SK-N-SH treated with all-trans-retinoic acid at 6 μM for 48 hours (cell line): Measurements from ENCODE around the gene ADAM15.

Experiments
- CREB5 ChIP-seq: fragments of 250-450 bp; sonication (Bioruptor Pico); IDR thresholded peaks from 2 replicates; pipeline ENCODE4 v1.5.1; 2020; ENCODE audit warnings: low read depth, mild to moderate bottlenecking, moderate library complexity
- ISL1 ChIP-seq: fragments of 250-450 bp; sonication (Bioruptor Pico); IDR thresholded peaks from 2 replicates; pipeline ENCODE4 v2.1.2; 2022; ENCODE audit warnings: mild to moderate bottlenecking, moderate library complexity
- OSR1 ChIP-seq: fragments of 250-450 bp; sonication (Bioruptor Pico); IDR thresholded peaks from 2 replicates; pipeline ENCODE4 v1.8.0; 2022; ENCODE audit warnings: moderate library complexity, mild to moderate bottlenecking, inconsistent platforms
- PATZ1 ChIP-seq: fragments of 250-450 bp; sonication (Bioruptor Pico); IDR thresholded peaks from 2 replicates; pipeline ENCODE4 v1.8.0; 2020; ENCODE audit warnings: mild to moderate bottlenecking, moderate library complexity, borderline replicate concordance
- POU6F1 ChIP-seq: fragments of 250-450 bp; sonication (Bioruptor Pico); IDR thresholded peaks from 2 replicates; pipeline ENCODE4 v1.8.0; 2021; ENCODE audit warnings: low read depth, mild to moderate bottlenecking, moderate library complexity, borderline replicate concordance
- PPARA ChIP-seq: fragments of 250-450 bp; sonication (Bioruptor Pico); IDR thresholded peaks from 2 replicates; pipeline ENCODE4 v1.5.0; 2020; ENCODE audit warnings: mild to moderate bottlenecking, borderline replicate concordance
- TSHZ2 ChIP-seq: fragments of 250-450 bp; sonication (Bioruptor Pico); IDR thresholded peaks from 2 replicates; pipeline ENCODE4 v1.5.0; 2020; ENCODE audit warnings: mild to moderate bottlenecking, moderate library complexity
- ZFP3 ChIP-seq: fragments of 250-450 bp; sonication (Bioruptor Pico); IDR thresholded peaks from 2 replicates; pipeline ENCODE4 v1.5.0; 2020; ENCODE audit warnings: mild to moderate bottlenecking, moderate library complexity
- ZNF565 ChIP-seq: fragments of 450-650 bp; formaldehyde crosslinking; conservative IDR thresholded peaks from 2 replicates; pipeline ENCODE4 v1.5.0; 2020; ENCODE audit warnings: low read depth, mild to moderate bottlenecking, moderate library complexity
- ZNF8 ChIP-seq: fragments of 450-650 bp; formaldehyde crosslinking; IDR thresholded peaks from 2 replicates; pipeline ENCODE4 v1.5.0; 2020; ENCODE audit warnings: mild to moderate bottlenecking, moderate library complexity

- TF ChIP-seq PATZ1 (CRISPR knock-in tag) (no peak), POU6F1 (no peak), ZNF8 (CRISPR knock-in tag) (no peak), PPARA (CRISPR knock-in tag) (no peak), CREB5 (CRISPR knock-in tag) (no peak), ZFP3 (CRISPR knock-in tag) (no peak), OSR1 (CRISPR knock-in tag) (no peak), ZNF565 (no peak), ISL1 (CRISPR knock-in tag) (no peak), TSHZ2 (CRISPR knock-in tag) (no peak)
Measured at GRCh38 chr1:155012026-155012546, 39.0 kb upstream of the ADAM15 start.
